Immature natural killer cell (primary cell): ENCODE results near the gene FSTL3. TPM values are rescaled to one million over a fixed set of nuclear protein-coding genes. Genes with fewer than 3 reads are reported as not detected.

Experiments
- DNase-seq, 3 donors: peaks; one replicate each; pipeline ENCODE4 v3.0.0; 2022; ENCODE audit warnings: mixed read lengths in 1 of 3
- H3K27ac Mint-ChIP-seq, 6 donors: one replicate each; pipeline ENCODE4 v1.8.0; 2020; ENCODE audit warnings: mixed read lengths in 6 of 6, mild to moderate bottlenecking in 5 of 6, inconsistent platforms in 4 of 6, moderate library complexity in 3 of 6
- H3K27me3 Mint-ChIP-seq, 3 donors: one replicate each; pipeline ENCODE4 v1.8.0; 2020 to 2021; ENCODE audit warnings: low read depth in 3 of 3, mild to moderate bottlenecking in 3 of 3, mixed read lengths in 3 of 3, moderate library complexity in 3 of 3, inconsistent platforms in 1 of 3
- H3K36me3 Mint-ChIP-seq, 3 donors: one replicate each; pipeline ENCODE4 v1.8.0; 2020; ENCODE audit warnings: mixed read lengths in 3 of 3, inconsistent platforms in 2 of 3, mild to moderate bottlenecking in 2 of 3
- H3K4me1 Mint-ChIP-seq, 2 donors: one replicate each; pipeline ENCODE4 v1.8.0; 2020; ENCODE audit warnings: inconsistent platforms in 2 of 2, mild to moderate bottlenecking in 2 of 2, mixed read lengths in 2 of 2, moderate library complexity in 1 of 2
- H3K4me3 Mint-ChIP-seq, 5 donors: one replicate each; pipeline ENCODE4 v1.8.0; 2020; ENCODE audit warnings: mild to moderate bottlenecking in 5 of 5, mixed read lengths in 5 of 5, inconsistent platforms in 3 of 5, moderate library complexity in 3 of 5
- H3K9me3 Mint-ChIP-seq, 6 donors: one replicate each; pipeline ENCODE4 v1.8.0; 2020; ENCODE audit warnings: mild to moderate bottlenecking in 6 of 6, mixed read lengths in 6 of 6, inconsistent platforms in 4 of 6, moderate library complexity in 3 of 6
- polyA plus RNA-seq, 3 donors: library from polyadenylated mRNA; unstranded; fragments of 300-500 nt; fragmentation: Illumina TruSeq; gene quantifications; one replicate each; pipeline ENCODE4 v1.2.3, GENCODE V29; 2021

FSTL3 gene
- polyA plus RNA-seq, 3 donors from 2014 or later = 1.4 to 2.6 TPM; not detected in 1

- no peaks in the 10 kb centered on the region for H3K36me3 Mint-ChIP-seq
- H3K4me1 Mint-ChIP-seq = peaks cover 0 to 7% of the 10 kb centered on the region in 2 donors
- no peak for DNase-seq
- no peaks in the 10 kb centered on the region for H3K9me3 Mint-ChIP-seq
- H3K4me3 Mint-ChIP-seq = no peak overlapping the region
- peaks cover 12 to 15% (median 15%) of the 10 kb centered on the region in 3 donors for H3K27me3 Mint-ChIP-seq
- H3K27ac Mint-ChIP-seq = no peak overlapping the region
Measured at GRCh38 chr19:677201-677600, 1.0 kb downstream of the FSTL3 start.

GRCh38 chr19:677601-678436 lies 1.6 kb downstream of the FSTL3 start:
- H3K27me3 Mint-ChIP-seq = peaks cover 12 to 15% (median 15%) of the 10 kb centered on the region in 3 donors
- no peaks in the 10 kb centered on the region for H3K36me3 Mint-ChIP-seq
- DNase-seq = no peak
- H3K4me3 Mint-ChIP-seq = no peak overlapping the region
- H3K27ac Mint-ChIP-seq = no peak overlapping the region
- H3K9me3 Mint-ChIP-seq = no peaks in the 10 kb centered on the region
- peaks cover 0 to 7% of the 10 kb centered on the region in 2 donors for H3K4me1 Mint-ChIP-seq

GRCh38 chr19:678791-679388 lies 2.7 kb downstream of the FSTL3 start:
- peaks cover 0 to 7% of the 10 kb centered on the region in 2 donors for H3K4me1 Mint-ChIP-seq
- H3K27ac Mint-ChIP-seq = peak overlapping the region in 4 of 6 donors; percentile 16 to 83 (median 44)
- no peaks in the 10 kb centered on the region for H3K36me3 Mint-ChIP-seq
- H3K4me3 Mint-ChIP-seq = peak overlapping the region in 4 of 5 donors; percentile 54 to 68 (median 60)
- H3K9me3 Mint-ChIP-seq = no peaks in the 10 kb centered on the region
- peaks cover 11 to 13% (median 12%) of the 10 kb centered on the region in 3 donors for H3K27me3 Mint-ChIP-seq
- no peak for DNase-seq

GRCh38 chr19:679418-680286 lies 3.5 kb downstream of the FSTL3 start:
- Mint-ChIP-seq H3K27me3 (peaks cover 8 to 13% (median 12%) of the 10 kb centered on the region in 3 donors), H3K4me1 (peaks cover 0 to 7% of the 10 kb centered on the region in 2 donors), H3K36me3 (no peaks in the 10 kb centered on the region), H3K9me3 (no peaks in the 10 kb centered on the region), H3K4me3 (peak overlapping the region; percentile 48 to 99 (median 65)), H3K27ac (peak overlapping the region in 1 of 6 donors; percentile 69)
- peak in 1 of 3 donors; percentile 28 for DNase-seq

- Mint-ChIP-seq H3K4me1 (peaks cover 0 to 5% of the 10 kb centered on the region in 2 donors), H3K36me3 (no peaks in the 10 kb centered on the region), H3K9me3 (no peaks in the 10 kb centered on the region), H3K27ac (peak overlapping the region; percentile 93 to 100 (median 98)), H3K27me3 (peaks cover 4 to 10% (median 8%) of the 10 kb centered on the region in 3 donors), H3K4me3 (peak overlapping the region; percentile 88 to 99 (median 97))
- DNase-seq = peak; percentile 96 to 97 (median 96)
Measured at GRCh38 chr19:680287-681028, 4.3 kb downstream of the FSTL3 start.

- DNase-seq = peak; percentile 68 to 70 (median 68)
- peak overlapping the region; percentile 88 to 99 (median 97) for H3K4me3 Mint-ChIP-seq
- peaks cover 0 to 5% of the 10 kb centered on the region in 2 donors for H3K4me1 Mint-ChIP-seq
- peaks cover 4 to 9% (median 7%) of the 10 kb centered on the region in 3 donors for H3K27me3 Mint-ChIP-seq
- H3K36me3 Mint-ChIP-seq = no peaks in the 10 kb centered on the region
- H3K27ac Mint-ChIP-seq = peak overlapping the region; percentile 93 to 100 (median 98)
- H3K9me3 Mint-ChIP-seq = no peaks in the 10 kb centered on the region
Measured at GRCh38 chr19:681029-682019, 5.1 kb downstream of the FSTL3 start.

- no peak overlapping the region for H3K27ac Mint-ChIP-seq
- H3K36me3 Mint-ChIP-seq = no peaks in the 10 kb centered on the region
- H3K4me3 Mint-ChIP-seq = no peak overlapping the region
- peaks cover 0 to 5% of the 10 kb centered on the region in 2 donors for H3K4me1 Mint-ChIP-seq
- no peaks in the 10 kb centered on the region for H3K9me3 Mint-ChIP-seq
- peaks cover 4 to 14% (median 7%) of the 10 kb centered on the region in 3 donors for H3K27me3 Mint-ChIP-seq
- DNase-seq = no peak
Measured at GRCh38 chr19:682678-683320, 6.6 kb downstream of the FSTL3 start.

- Mint-ChIP-seq H3K36me3 (no peaks in the 10 kb centered on the region), H3K4me1 (peaks cover 0 to 4% of the 10 kb centered on the region in 2 donors), H3K9me3 (no peaks in the 10 kb centered on the region), H3K27me3 (peaks cover 3 to 13% (median 4%) of the 10 kb centered on the region in 3 donors), H3K27ac (no peak overlapping the region), H3K4me3 (no peak overlapping the region)
- no peak for DNase-seq
Measured at GRCh38 chr19:685454-685931, 9.3 kb downstream of the FSTL3 start.

GRCh38 chr19:686589-687297 lies 10.6 kb downstream of the FSTL3 start:
- no peak overlapping the region for H3K4me3 Mint-ChIP-seq
- no peak overlapping the region for H3K27ac Mint-ChIP-seq
- H3K36me3 Mint-ChIP-seq = no peaks in the 10 kb centered on the region
- no peak for DNase-seq
- H3K27me3 Mint-ChIP-seq = peaks cover 0 to 10% (median 0%) of the 10 kb centered on the region in 3 donors
- H3K4me1 Mint-ChIP-seq = peaks cover 0 to 3% of the 10 kb centered on the region in 2 donors
- peaks cover 0 to 2% (median 0%) of the 10 kb centered on the region in 6 donors for H3K9me3 Mint-ChIP-seq

GRCh38 chr19:687569-688166 lies 11.5 kb downstream of the FSTL3 start:
- DNase-seq = no peak
- H3K27me3 Mint-ChIP-seq = peaks cover 0 to 11% (median 0%) of the 10 kb centered on the region in 3 donors
- H3K27ac Mint-ChIP-seq = peak overlapping the region in 1 of 6 donors; percentile 40
- H3K9me3 Mint-ChIP-seq = peaks cover 0 to 2% (median 0%) of the 10 kb centered on the region in 6 donors
- no peaks in the 10 kb centered on the region for H3K36me3 Mint-ChIP-seq
- no peaks in the 10 kb centered on the region for H3K4me1 Mint-ChIP-seq
- H3K4me3 Mint-ChIP-seq = no peak overlapping the region

- DNase-seq = no peak
- Mint-ChIP-seq H3K4me1 (peaks cover 0 to 1% of the 10 kb centered on the region in 2 donors), H3K27me3 (peaks cover 0 to 15% (median 4%) of the 10 kb centered on the region in 3 donors), H3K36me3 (no peaks in the 10 kb centered on the region), H3K4me3 (no peak overlapping the region), H3K27ac (no peak overlapping the region), H3K9me3 (peaks cover 0 to 2% (median 0%) of the 10 kb centered on the region in 6 donors)
Measured at GRCh38 chr19:688214-688613, 12.0 kb downstream of the FSTL3 start.
